Measurements from ENCODE around the gene TCFL5.

The TCFL5 gene

DNA sequence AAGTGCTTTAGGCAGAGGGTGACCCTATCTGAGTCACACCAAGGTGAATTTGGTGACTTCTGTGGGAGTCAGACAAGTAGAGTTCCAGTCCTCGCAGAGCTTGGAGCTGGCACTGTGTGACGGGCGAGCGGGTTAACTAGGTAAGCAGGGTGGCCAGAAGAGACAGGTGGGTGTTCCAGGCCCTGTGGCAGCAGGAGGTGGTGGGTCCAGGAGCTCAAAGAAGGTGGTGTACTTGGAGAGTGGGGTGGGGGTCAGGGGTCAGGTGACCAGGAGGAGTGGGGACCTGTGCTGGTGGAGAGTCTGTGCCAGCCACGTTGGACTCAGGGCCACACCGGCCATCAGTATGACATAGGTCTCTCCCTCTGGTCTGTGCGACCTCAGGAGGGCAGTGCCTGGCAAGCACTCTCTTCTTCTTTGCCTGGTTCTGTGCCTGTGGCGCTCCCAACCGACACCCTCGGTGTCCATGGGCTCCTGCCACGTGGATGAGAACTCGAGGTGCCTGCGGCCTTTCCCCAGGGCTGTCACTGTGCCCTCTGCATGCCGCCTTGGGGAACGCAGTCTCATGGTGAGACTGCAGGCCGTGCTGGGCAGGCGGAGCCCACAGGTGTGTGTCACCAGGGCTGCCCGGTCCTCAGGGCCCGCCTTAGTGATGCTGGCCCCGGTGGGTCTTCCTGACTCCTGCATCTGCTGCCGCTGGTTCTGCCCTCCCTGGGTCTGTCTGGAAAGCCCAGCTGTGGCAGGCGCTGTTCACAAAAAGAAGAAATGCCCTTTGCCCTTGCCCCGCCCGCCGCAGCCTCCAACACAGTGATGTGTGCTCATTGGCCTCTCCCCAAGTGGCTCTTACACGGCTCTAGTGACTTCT lies 63.7 kb downstream of the TCFL5 start:
- no peak for DNase-seq (ENCODE audit: low read depth in 3 of 3)

DNA sequence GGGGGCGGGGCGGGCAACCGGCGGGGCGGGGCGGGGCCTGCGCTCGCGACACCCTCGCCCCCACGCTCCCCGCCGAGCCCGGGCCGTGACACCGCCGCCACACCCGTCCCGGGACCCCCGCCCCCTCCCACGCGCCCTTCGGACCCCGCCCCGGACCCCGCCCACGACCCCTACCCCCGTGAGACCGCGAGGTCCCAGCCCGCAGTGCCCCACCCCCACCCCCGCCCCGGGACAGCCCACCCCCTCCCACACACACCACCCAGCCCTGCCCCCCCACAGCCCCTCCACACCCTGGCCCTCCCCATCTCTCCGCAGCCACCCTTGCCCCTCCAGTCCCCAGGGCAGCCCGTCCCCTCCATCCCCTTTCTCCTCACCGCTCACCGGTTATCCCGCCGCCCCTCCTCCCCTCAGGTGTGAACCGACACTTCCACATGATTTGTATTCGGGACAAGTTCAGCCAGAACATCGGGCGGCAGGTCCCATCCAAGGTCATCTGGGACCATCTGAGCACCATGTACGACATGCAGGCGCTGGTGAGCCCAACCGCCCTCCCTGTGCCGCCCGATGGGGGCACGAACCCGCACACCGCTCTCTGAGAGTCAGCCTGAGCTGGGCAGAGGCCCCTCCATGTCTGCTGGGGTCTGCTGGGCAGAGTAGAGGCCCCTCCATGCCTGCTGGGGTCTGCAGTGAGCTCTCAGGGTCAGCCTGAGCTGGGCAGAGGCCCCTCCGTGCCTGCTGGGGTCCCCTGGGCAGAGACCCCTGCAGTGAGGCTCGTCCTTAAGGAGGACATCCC lies 64.7 kb downstream of the TCFL5 start:
- DNase-seq (ENCODE audit: low read depth in 3 of 3): no peak

DNA sequence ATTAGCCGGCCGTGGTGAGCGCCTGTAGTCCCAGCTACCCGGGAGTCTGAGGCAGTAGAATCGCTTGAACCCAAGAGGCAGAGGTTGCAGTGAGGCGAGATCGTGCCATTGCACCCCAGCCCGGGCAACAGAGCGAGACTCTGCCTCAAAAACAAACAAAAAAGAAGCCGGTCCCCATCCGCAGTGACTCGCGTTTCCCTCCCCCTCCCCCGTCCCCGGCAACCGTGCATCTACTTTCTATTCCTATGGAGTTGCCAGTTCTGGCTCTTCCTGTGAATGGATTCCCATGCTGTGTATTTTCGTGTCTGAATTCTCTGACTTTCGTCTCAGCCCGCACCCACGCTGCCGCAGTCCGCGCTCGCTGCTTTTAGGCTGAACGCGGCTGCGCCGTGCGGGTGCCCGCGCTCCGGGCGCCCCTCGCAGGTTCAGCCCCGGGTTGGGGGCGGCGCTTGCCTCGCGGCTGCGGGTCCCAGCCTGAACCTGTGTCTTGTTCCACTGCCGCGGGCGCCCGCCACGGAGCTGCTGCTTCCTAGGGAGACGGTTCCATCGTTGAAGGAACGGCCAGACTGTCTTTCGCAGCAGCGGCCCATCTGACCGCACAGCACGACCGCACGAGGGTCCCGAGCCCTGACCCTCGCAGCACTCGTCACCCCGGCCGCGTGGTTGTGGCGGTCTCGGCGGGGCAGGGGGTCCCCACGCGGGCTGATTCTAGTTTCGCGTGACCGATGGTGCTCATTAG lies 66.4 kb downstream of the TCFL5 start:
- peak; percentile 42 to 51 (median 51) for DNase-seq (ENCODE audit: low read depth in 3 of 3)

DNA sequence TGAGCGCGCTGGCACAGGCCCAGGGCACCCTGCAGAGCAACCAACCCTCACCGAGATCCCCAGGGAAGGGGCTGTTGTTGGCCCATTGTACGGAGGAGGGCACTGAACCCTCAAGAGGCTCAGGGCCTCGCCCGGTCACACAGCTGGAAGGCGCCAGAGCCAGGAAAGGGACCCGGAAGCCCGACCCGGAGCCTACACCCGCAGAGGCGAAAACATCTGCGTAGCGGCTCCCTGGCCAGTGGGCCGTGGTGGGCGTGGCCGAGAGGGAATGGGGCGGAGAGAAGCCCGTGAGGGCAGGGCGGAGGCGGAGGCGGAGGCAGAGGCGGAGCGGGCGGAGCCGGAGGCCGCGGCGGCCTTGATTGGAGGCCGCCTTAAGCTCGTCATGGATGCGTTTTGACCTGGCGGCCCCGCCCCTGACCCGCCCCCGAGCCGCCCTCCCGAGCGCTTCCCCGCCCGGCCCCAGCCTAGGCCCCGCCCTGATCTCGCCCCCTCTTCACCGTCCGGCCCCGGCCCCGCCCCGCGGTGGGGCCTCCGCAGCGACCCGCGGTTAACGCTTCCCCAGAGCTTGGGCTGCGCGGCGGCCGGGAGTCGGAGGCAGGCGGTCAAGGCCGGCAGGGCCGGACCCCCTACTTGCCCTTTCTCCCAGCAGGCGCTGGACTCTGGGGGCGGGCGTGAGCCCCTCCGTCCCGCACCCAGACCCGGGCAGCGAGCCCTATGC lies 67.5 kb downstream of the TCFL5 start:
- DNase-seq (ENCODE audit: low read depth in 3 of 3): peak; percentile 82 to 89 (median 85)

DNA sequence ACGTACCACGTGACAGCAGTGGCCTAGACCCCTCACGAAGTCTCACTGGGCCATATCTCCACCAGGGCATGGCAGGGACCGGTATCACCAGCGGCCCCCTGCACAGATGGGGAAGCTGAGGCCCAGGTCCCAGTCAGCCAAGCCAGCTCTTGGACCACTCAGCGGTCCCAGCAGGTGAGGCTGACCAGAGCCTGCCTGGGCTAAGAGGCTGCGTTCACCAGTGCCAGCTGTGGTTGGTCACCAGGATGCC lies 67.9 kb downstream of the TCFL5 start:
- DNase-seq (ENCODE audit: low read depth in 3 of 3): no peak

DNA sequence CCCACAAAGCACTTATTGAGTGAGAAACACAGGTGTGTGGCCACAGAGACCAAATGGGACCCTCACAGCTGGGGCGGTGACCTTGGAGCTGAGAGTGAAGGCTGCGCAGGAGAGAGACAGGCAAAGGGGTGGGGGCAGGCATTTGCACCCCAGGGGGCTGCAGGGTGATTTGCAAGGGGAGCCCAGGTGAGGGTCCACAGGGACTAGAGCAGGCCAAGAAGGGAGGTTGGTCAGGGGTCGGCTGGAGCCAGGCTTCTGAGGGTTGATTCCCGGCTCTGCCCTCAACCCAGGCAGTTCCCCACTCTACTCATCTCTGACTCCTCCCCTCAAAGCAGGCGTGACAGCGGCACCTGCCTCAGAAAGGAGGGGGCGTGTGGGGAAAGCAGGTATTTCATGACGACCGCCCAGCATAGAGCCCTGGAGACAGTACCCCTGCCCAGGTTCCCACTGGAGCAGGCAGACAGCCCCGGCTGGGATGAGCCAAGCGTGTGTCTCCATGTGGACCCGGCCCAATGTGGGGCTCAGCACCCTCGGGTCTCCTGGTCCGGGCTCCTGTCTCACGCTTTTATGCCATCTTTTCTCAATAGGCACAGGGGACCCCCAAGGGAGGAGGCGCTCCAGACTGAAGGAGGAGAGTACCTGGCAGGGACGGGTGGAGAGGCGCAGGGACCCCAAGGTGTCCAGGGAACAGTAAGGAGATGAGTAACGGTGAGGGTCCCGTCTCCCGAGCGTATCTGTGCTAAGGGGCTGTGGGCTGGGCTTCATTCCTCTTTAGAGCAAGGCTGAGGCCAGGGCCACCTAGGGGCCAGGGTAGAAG lies 68.5 kb downstream of the TCFL5 start:
- DNase-seq (ENCODE audit: low read depth in 3 of 3): no peak

DNA sequence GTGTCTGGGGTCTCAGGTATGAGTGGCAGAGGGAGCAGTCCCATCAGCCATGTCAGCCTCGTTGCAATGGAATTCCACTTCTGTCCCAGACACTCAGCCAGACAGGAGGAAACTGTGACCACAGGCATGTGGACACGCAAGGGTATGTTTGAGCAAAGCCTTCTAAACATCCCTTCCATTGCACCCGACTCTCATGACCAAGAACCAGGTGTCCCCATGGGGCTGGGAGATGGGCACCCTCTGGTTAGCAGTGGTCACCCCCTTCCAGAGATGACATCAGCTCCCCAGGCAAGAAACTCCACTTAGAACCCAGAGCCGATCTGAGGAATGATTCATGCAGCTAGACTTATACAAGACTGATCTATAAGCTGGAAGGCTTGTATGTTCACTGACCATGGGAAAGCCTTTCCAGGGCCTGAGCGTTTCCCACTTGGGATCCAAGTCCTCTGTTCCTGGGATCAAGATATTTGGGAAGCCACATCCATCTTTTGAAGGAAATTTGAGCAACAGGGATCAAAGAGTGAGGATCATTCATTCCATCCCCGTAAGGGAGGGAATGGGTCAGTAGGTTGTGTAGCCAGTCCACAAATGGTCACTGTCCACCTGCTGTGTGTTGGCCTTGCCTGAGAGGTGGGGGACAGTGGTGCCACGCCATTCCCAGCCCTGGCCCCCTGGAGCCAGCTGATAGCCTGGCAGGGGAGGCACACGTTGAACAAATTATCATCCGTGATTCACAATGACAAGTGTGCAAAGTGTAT lies 69.3 kb downstream of the TCFL5 start:
- DNase-seq (ENCODE audit: low read depth in 3 of 3): no peak

DNA sequence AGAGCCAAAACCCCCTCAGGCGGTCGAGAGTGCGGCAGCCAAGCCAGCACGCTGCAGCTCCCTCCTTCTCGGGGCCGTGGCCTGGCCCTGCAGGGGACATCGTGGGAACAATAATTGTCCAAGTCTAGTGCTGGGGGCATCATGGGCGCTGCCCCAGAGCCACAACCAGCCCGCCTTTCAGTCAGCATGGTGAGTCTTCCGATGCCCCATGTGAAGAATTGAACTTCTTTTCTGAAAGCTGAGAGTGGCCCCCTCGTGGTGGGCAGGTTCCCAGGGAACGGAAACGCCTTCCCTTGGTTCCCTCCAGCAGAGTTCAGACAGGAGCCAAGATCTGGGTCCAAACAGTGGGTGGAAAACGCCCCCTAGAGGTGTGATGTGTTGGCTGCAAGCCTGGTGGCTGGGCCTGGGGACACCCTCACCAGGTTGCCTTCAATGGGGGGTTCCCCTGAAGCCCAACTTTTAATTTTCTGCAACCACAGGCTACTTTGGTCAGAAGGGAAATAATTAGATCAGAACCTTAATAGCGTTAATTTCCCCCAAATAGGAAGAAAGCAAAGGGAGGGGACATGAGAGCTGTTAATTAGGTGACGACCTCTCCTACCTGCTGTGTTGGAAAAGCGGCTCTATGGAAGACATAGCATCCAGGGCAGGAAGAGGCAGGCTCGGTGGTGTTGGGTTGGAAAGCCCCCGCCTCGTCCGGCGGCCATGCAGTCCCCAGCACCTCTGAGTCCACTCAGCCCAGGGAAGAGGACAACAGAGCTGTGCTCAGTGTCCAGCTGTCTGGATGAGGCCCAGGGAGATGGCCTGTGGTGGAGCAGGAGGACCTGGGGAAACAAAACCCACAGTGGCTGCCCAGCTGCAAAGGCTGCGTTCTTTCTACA lies 70.1 kb downstream of the TCFL5 start:
- peak; percentile 44 to 65 (median 61) for DNase-seq (ENCODE audit: low read depth in 3 of 3)
